ENCODE results near the gene UNC45A.

DNA sequence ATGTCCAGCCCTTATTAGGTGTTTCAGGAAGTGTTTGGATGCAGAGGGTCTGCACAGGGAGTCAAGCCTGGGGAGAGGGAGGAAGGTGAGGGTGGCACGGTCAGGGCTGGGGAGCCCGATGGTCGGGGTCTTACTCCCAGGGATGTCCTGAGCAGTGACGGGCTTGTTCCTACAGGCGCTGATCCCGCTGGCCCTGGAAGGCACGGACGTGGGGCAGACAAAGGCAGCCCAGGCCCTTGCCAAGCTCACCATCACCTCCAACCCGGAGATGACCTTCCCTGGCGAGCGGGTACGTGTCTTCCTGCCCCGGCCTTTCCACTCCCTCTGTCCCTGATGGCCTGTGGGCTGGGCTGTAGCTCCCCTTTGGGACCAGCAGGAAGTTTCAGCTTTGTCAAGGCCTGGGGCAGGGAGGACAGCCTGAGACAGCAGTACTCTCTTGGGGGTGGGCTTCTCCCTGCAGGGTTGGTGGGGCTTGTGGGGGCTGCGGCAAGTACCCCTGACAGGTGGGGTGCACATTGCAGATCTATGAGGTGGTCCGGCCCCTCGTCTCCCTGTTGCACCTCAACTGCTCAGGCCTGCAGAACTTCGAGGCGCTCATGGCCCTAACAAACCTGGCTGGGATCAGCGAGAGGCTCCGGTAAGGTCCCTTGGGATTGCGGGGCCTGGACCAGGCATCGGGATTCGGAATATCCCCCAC lies 15.0 kb downstream of the UNC45A start:
- TF ChIP-seq, protein P1, sequence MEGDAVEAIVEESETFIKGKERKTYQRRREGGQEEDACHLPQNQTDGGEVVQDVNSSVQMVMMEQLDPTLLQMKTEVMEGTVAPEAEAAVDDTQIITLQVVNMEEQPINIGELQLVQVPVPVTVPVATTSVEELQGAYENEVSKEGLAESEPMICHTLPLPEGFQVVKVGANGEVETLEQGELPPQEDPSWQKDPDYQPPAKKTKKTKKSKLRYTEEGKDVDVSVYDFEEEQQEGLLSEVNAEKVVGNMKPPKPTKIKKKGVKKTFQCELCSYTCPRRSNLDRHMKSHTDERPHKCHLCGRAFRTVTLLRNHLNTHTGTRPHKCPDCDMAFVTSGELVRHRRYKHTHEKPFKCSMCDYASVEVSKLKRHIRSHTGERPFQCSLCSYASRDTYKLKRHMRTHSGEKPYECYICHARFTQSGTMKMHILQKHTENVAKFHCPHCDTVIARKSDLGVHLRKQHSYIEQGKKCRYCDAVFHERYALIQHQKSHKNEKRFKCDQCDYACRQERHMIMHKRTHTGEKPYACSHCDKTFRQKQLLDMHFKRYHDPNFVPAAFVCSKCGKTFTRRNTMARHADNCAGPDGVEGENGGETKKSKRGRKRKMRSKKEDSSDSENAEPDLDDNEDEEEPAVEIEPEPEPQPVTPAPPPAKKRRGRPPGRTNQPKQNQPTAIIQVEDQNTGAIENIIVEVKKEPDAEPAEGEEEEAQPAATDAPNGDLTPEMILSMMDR (IDR thresholded peaks at IDR 0.05): no peak
- no peak for TF ChIP-seq POLR2A (IDR thresholded peaks at IDR 0.05)
